Activated CD4-positive, alpha-beta T cell treated with anti-CD3 and anti-CD28 coated beads for 24 hours (primary cell): Measurements from ENCODE around the gene CERS1.
A peak's percentile ranks its signal among the peaks of the same experiment; 100 is the strongest.

ENCODE experiments used
- DNase-seq, 2 donors: peaks; one replicate each; pipeline ENCODE4 v3.0.0-alpha.2; 2020; ENCODE audit warnings: low read depth in 2 of 2

Gene CERS1

GRCh38 chr19:18856385-18857126 lies 39.4 kb downstream of the CERS1 start:
- no peak for DNase-seq

GRCh38 chr19:18855647-18856384 lies 40.1 kb downstream of the CERS1 start:
- no peak for DNase-seq

GRCh38 chr19:18854982-18855381 lies 41.0 kb downstream of the CERS1 start:
- DNase-seq = no peak

GRCh38 chr19:18853755-18854427 lies 42.1 kb downstream of the CERS1 start:
- DNase-seq = no peak

GRCh38 chr19:18852648-18853047 lies 43.3 kb downstream of the CERS1 start:
- DNase-seq = no peak

GRCh38 chr19:18851673-18852325 lies 44.2 kb downstream of the CERS1 start:
- no peak for DNase-seq

- DNase-seq = no peak
Measured at GRCh38 chr19:18850471-18851375, 45.2 kb downstream of the CERS1 start.

- no peak for DNase-seq
Measured at GRCh38 chr19:18849838-18850400, 46.0 kb downstream of the CERS1 start.

GRCh38 chr19:18848878-18849661 lies 46.9 kb downstream of the CERS1 start:
- no peak for DNase-seq

GRCh38 chr19:18847549-18848463 lies 48.2 kb downstream of the CERS1 start:
- no peak for DNase-seq

- peak; percentile 57 to 58 for DNase-seq
Measured at GRCh38 chr19:18846862-18847548, 49.0 kb downstream of the CERS1 start.

GRCh38 chr19:18845961-18846360 lies 50.0 kb downstream of the CERS1 start:
- no peak for DNase-seq

- DNase-seq = no peak
Measured at GRCh38 chr19:18844806-18845329, 51.1 kb downstream of the CERS1 start.

GRCh38 chr19:18843960-18844359 lies 52.0 kb downstream of the CERS1 start:
- no peak for DNase-seq

- no peak for DNase-seq
Measured at GRCh38 chr19:18842166-18842565, 53.8 kb downstream of the CERS1 start.

GRCh38 chr19:18841400-18841799 lies 54.6 kb downstream of the CERS1 start:
- no peak for DNase-seq

GRCh38 chr19:18840288-18841267 lies 55.4 kb downstream of the CERS1 start:
- no peak for DNase-seq
